HepG2 (cell line): ENCODE measurements around the gene DDX43. TPM values are rescaled to one million over a fixed set of nuclear protein-coding genes. Genes with fewer than 3 reads are reported as not detected.

Source experiments
- ATAC-seq: fragments of 200-7000 bp; cut with Tn5 transposase; 3 replicates; pipeline ENCODE4 v1.9.1; 2020; ENCODE audit warnings: mild to moderate bottlenecking, moderate library complexity
- BruUV-seq: library from RNA; stranded (reverse); fragments of 400-500 nt; replicated peaks from 2 replicates; lab custom pipeline; 2021; lab: Mats Ljungman, UMichigan
- CTCF ChIA-PET: fragments of 300-600 bp; formaldehyde crosslinking; extraction: SDS; loops from one replicate; lab custom pipeline; 2021; ENCODE audit warnings: low total read pairs, inconsistent platforms, low intra/inter-chr PET ratio; lab: Yijun Ruan, JAX
- POLR2A ChIA-PET: fragments of 350-600 bp; sonication (Branson Sonifier 250); formaldehyde crosslinking; loops from one replicate; lab custom pipeline; 2020; ENCODE audit warnings: antibody characterized with exemption, inconsistent platforms; lab: Yijun Ruan, JAX
- DNase-seq: peaks from one replicate; pipeline ENCODE4 v3.0.0-alpha.2; 2015; ENCODE audit warnings: low spot score
- FAIRE-seq: peaks from 3 replicates; lab custom pipeline; 2011; peaks lifted over from hg19 to GRCh38; lab: Jason Lieb, UNC
- H2AFZ ChIP-seq: one replicate; pipeline ENCODE4 v1.6.1; 2011; ENCODE audit warnings: low read length, inconsistent platforms
- H3K27ac ChIP-seq: fragments of 300-600 bp; 3 replicates; pipeline ENCODE4 v1.8.0; 2011; ENCODE audit warnings: mixed run types, mild to moderate bottlenecking, mixed read lengths, low read length, inconsistent platforms; ENCODE audit not compliant: insufficient read depth; ENCODE audit errors: extremely low read length
- H3K27me3 ChIP-seq, 2 experiments: fragments of 200-600 bp in 1 of 2; 2 replicates in 1 of 2; 3 replicates in 1 of 2; pipeline versions ENCODE4 v1.6.0 to v1.8.0; 2011; ENCODE audit warnings: low read length in 2 of 2, mild to moderate bottlenecking in 2 of 2, moderate library complexity in 2 of 2, inconsistent platforms in 1 of 2; ENCODE audit not compliant: insufficient read depth in 2 of 2, control insufficient read depth in 1 of 2
- H3K36me3 ChIP-seq, 2 experiments: fragments of 200-600 bp in 1 of 2; replicated peaks in 1 of 2; 2 replicates in 1 of 2; 3 replicates in 1 of 2; pipeline versions ENCODE4 v1.5.1 to v1.8.0; 2011; ENCODE audit warnings: low read length in 2 of 2, inconsistent platforms in 1 of 2; ENCODE audit not compliant: insufficient read depth in 2 of 2, control insufficient read depth in 1 of 2
- H3K4me1 ChIP-seq: 2 replicates; pipeline ENCODE4 v1.5.1; 2012; ENCODE audit warnings: low read length, inconsistent platforms; ENCODE audit not compliant: insufficient read depth
- H3K4me2 ChIP-seq: 2 replicates; pipeline ENCODE4 v1.6.0; 2011; ENCODE audit warnings: low read depth, low read length, inconsistent platforms
- H3K4me3 ChIP-seq, 3 experiments: fragments of 200-600 bp in 1 of 3; sonication (generic), shearing (Covaris generic) in 1 of 3; replicated peaks in 1 of 3; 2 replicates each; pipeline ENCODE4 v1.5.1; 2011 to 2016; ENCODE audit warnings: low read length in 3 of 3, inconsistent platforms in 2 of 3, low read depth in 2 of 3, mild to moderate bottlenecking in 2 of 3, control low read depth in 1 of 3, mixed read lengths in 1 of 3; ENCODE audit not compliant: insufficient read depth in 1 of 3
- H3K79me2 ChIP-seq: one replicate; pipeline ENCODE4 v1.6.1; 2011; ENCODE audit warnings: low read length, inconsistent platforms; ENCODE audit not compliant: insufficient read depth
- H3K9ac ChIP-seq: 2 replicates; pipeline ENCODE4 v1.6.0; 2011; ENCODE audit warnings: mild to moderate bottlenecking, low read depth, low read length, inconsistent platforms; ENCODE audit not compliant: insufficient read depth
- H3K9me3 ChIP-seq: 2 replicates; pipeline ENCODE4 v1.5.1; 2012; ENCODE audit warnings: mild to moderate bottlenecking, low read length
- H4K20me1 ChIP-seq: 2 replicates; pipeline ENCODE4 v1.6.0; 2011; ENCODE audit warnings: inconsistent platforms, mild to moderate bottlenecking, low read length, moderate library complexity; ENCODE audit not compliant: insufficient read depth
- CEBPB ChIP-seq: IDR thresholded peaks from 2 replicates; pipeline ENCODE4 v1.6.1; 2011; ENCODE audit warnings: low read depth, low read length, improper control_type of control experiment, borderline replicate concordance
- POLR2AphosphoS5 ChIP-seq: IDR thresholded peaks from 2 replicates; pipeline ENCODE4 v1.6.1; 2012; ENCODE audit warnings: low read depth, low read length
- SCMH1 ChIP-seq: sonication (generic); formaldehyde crosslinking; IDR thresholded peaks from 2 replicates; pipeline ENCODE4 v1.9.0; 2021; ENCODE audit warnings: missing genetic modification reagents, mild to moderate bottlenecking, borderline replicate concordance
- STAT5B ChIP-seq: sonication (generic); formaldehyde crosslinking; IDR thresholded peaks from 2 replicates; pipeline ENCODE4 v1.4.0; 2020; ENCODE audit warnings: missing genetic modification reagents
- SUZ12 ChIP-seq: fragments of 150-350 bp; IDR thresholded peaks from 2 replicates; pipeline ENCODE4 v1.6.1; 2014; ENCODE audit warnings: low read depth, low read length
- WGBS: methylation state at CpG from one replicate; pipeline ENCODE4 v1.1.6; 2017; ENCODE audit warnings: low lambda C conversion rate; 5-methylcytosine and 5-hydroxymethylcytosine counted together
- in situ Hi-C: cut with HindIII; loops from 2 replicates; pipeline ENCODE4 v1.10.0; 2017; ENCODE audit warnings: low pct_unique_long_range_greater_than_20kb; ENCODE audit not compliant: extremely low pct_ligation_motif_present
- intact Hi-C: fragments of 100-400 bp; cut with micrococcal nuclease; formaldehyde crosslinking; loops from one replicate; pipeline ENCODE4 v1.10.0; 2022; ENCODE audit not compliant: unreplicated experiment
- polyA plus RNA-seq, 8 experiments: library from polyadenylated mRNA; depleted of rRNA in 3 of 8; stranded (reverse) in 7 of 8; unstranded in 1 of 8; fragments of >200 nt; fragmentation: Illumina TruSeq in 4 of 8; extraction: Trizol in 4 of 8; gene quantifications; 2 replicates each; pipeline versions ENCODE4 v1.2.1 to v1.2.3, GENCODE V29; 2011 to 2016; ENCODE audit warnings: low read depth in 4 of 8, missing spikeins in 1 of 8, mixed read lengths in 1 of 8; ENCODE audit not compliant: insufficient read depth in 1 of 8
- total RNA-seq, 5 experiments: library from RNA; depleted of rRNA; stranded (reverse); fragments of >200 nt; fragmentation: Illumina TruSeq; extraction: Trizol; gene quantifications; 2 replicates each; pipeline ENCODE4 v1.2.3, GENCODE V29; 2016; ENCODE audit warnings: low read depth in 1 of 5
- TF ChIP-seq, protein P1 (sequence below): sonication (generic); formaldehyde crosslinking; IDR thresholded peaks from 2 replicates; pipeline ENCODE4 v1.5.0; 2020; ENCODE audit warnings: mild to moderate bottlenecking, missing genetic modification reagents
- TF ChIP-seq, protein P2 (sequence below): IDR thresholded peaks from 2 replicates; pipeline ENCODE4 v1.6.1; 2016

The DDX43 gene
- total and polyA plus RNA-seq, 2 of the 13 experiments (the other 11 are each of a cell fraction or from before 2014, with no cell fraction given) = not detected

DNA sequence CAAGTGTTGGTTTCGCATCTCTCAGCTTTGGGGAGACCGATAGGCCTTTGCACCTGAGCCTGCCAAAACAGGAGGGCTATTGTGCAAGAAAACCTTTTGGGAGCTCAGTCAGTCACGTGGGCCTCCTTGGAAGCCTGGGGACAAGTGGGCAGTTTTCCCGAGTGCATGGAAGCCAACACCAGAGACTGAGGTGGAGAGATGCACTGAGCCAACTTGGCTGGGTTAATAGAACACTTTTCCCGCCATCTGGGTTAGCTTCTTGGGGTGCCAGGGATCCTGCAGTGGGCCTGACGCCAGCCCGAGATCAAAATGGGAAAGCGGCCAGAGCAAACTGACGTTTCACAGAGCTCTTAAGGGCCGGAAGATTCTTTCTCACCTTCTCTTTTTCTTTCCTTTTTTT, 22.1 kb upstream of the DDX43 start:
- BruUV-seq = no TSS peak
- Histone ChIP-seq H3K9me3 (0 out of 2 replicates have a peak, but pooled peaks cover 8% of the 10 kb centered on the region), H3K9ac (no peak overlapping the region), H2AFZ (no peak overlapping the region), H3K27ac (no peak overlapping the region), H3K4me1 (peaks cover 6% of the 10 kb centered on the region), H4K20me1 (no peaks in the 10 kb centered on the region), H3K36me3 (no peaks in the 10 kb centered on the region)
- DNase-seq (no peak), FAIRE-seq (no peak)
- ChIA-PET POLR2A (no interaction called here), CTCF (no interaction called here)
- 42% methylated on average over 10 of the region's 10 CpGs for WGBS
- in situ Hi-C loops = no loop called here
- TF ChIP-seq, protein P1, sequence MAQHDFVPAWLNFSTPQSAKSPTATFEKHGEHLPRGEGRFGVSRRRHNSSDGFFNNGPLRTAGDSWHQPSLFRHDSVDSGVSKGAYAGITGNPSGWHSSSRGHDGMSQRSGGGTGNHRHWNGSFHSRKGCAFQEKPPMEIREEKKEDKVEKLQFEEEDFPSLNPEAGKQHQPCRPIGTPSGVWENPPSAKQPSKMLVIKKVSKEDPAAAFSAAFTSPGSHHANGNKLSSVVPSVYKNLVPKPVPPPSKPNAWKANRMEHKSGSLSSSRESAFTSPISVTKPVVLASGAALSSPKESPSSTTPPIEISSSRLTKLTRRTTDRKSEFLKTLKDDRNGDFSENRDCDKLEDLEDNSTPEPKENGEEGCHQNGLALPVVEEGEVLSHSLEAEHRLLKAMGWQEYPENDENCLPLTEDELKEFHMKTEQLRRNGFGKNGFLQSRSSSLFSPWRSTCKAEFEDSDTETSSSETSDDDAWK (CRISPR knock-in tag) = no peak
- TF ChIP-seq CEBPB (0 out of 2 replicates have a peak, but pooled peaks have one; percentile 19), POLR2AphosphoS5 (no peak), STAT5B (no peak), SCMH1 (CRISPR knock-in tag) (no peak), SUZ12 (no peak)
- TF ChIP-seq, protein P2, sequence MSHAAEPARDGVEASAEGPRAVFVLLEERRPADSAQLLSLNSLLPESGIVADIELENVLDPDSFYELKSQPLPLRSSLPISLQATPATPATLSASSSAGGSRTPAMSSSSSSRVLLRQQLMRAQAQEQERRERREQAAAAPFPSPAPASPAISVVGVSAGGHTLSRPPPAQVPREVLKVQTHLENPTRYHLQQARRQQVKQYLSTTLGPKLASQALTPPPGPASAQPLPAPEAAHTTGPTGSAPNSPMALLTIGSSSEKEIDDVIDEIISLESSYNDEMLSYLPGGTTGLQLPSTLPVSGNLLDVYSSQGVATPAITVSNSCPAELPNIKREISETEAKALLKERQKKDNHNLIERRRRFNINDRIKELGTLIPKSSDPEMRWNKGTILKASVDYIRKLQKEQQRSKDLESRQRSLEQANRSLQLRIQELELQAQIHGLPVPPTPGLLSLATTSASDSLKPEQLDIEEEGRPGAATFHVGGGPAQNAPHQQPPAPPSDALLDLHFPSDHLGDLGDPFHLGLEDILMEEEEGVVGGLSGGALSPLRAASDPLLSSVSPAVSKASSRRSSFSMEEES = no peak
- TF ChIP-seq, all 625 proteins: peak for 1
- no peaks in the 10 kb centered on the region for H3K79me2 ChIP-seq
- H3K27me3 ChIP-seq = peaks cover 0 to 8% of the 10 kb centered on the region in 2 experiments; a peak in 3 of 5 replicates
- H3K4me3 ChIP-seq = no peak overlapping the region
- ATAC-seq = no peak
- H3K4me2 ChIP-seq = no peak overlapping the region
- intact Hi-C loops = no loop called here
